NT2/D1 (cell line): ENCODE results near the gene EHF.

Source experiments
- SUZ12 ChIP-seq: IDR thresholded peaks from 2 replicates; pipeline ENCODE4 v1.6.1; 2011; ENCODE audit not compliant: insufficient read length, insufficient read depth; ENCODE audit errors: extremely low read depth
- YY1 ChIP-seq: IDR thresholded peaks from 2 replicates; pipeline ENCODE4 v1.6.1; 2011; ENCODE audit not compliant: insufficient read length, insufficient read depth
- ZNF274 ChIP-seq: IDR thresholded peaks from 2 replicates; pipeline ENCODE4 v1.6.1; 2011; ENCODE audit warnings: mild to moderate bottlenecking, low read depth, low read length

GRCh38 chr11:34627197-34627596 lies 6.3 kb downstream of the EHF start:
- TF ChIP-seq ZNF274 (no peak), YY1 (no peak), SUZ12 (no peak)
